ENCODE results near the gene C1QTNF7. TPM values are rescaled to one million over a fixed set of nuclear protein-coding genes. Genes with fewer than 3 reads are reported as not detected.

C1QTNF7 gene
- total RNA-seq, 1 experiment from 2014 or later = not detected

- H3K4me2 ChIP-seq (ENCODE audit: low read length) = no peak overlapping the region
Measured at GRCh38 chr4:15488658-15489470, 61.0 kb downstream of the C1QTNF7 start.

GRCh38 chr4:15489551-15489950, 61.7 kb downstream of the C1QTNF7 start:
- ChIA-PET CTCF (no interaction called here), POLR2A (ENCODE audit: unreplicated experiment) (no interaction called here)
- BruUV-seq (replicated peaks) = no TSS peak
- TF ChIP-seq EZH2 (IDR thresholded peaks at IDR 0.05; ENCODE audit: low read length, unreplicated experiment) (no peak), EZH2phosphoT487 (IDR thresholded peaks at IDR 0.05; ENCODE audit: borderline replicate concordance, low read length) (no peak), CTCF (conservative IDR thresholded peaks at IDR 0.05; ENCODE audit: low read depth, low read length) (no peak)
- ATAC-seq (no peak), DNase-seq (no peak)
- Histone ChIP-seq H3K9me2 (replicated peaks; ENCODE audit: low read length) (no peaks in the 10 kb centered on the region), H3K9me3 (ENCODE audit: low read length) (no peaks in the 10 kb centered on the region), H3F3A (ENCODE audit: low read length, unreplicated experiment) (no peaks in the 10 kb centered on the region), H3K36me3 (ENCODE audit: low read depth, low read length) (peaks cover 3% of the 10 kb centered on the region; the same call in 1 of the 2 replicates), H4K20me1 (ENCODE audit: low read length) (no peaks in the 10 kb centered on the region), H2AFZ (ENCODE audit: low read length) (no peak overlapping the region), H3K4me1 (ENCODE audit: insufficient read depth, low read length) (no peaks in the 10 kb centered on the region), H3K27ac (ENCODE audit: low read length) (no peak overlapping the region), H3K9ac (ENCODE audit: low read length) (no peak overlapping the region), H3K4me2 (ENCODE audit: low read length) (no peak overlapping the region), H3K79me2 (ENCODE audit: low read length) (no peaks in the 10 kb centered on the region), H3K4me3 (ENCODE audit: low read length) (no peak overlapping the region), H3K27me3 (ENCODE audit: low read length) (no peaks in the 10 kb centered on the region)
- intact Hi-C loops (cut with micrococcal nuclease) = no loop called here

More at GRCh38 chr4:15488658-15489470, 61.0 kb downstream of the C1QTNF7 start:
- DNase-seq = no peak
- no peak overlapping the region for H3K4me3 ChIP-seq (ENCODE audit: low read length)
- peaks cover 3% of the 10 kb centered on the region; the same call in 1 of the 2 replicates for H3K36me3 ChIP-seq (ENCODE audit: low read depth, low read length)
- no peaks in the 10 kb centered on the region for H3F3A ChIP-seq (ENCODE audit: low read length, unreplicated experiment)
- no peaks in the 10 kb centered on the region for H3K4me1 ChIP-seq (ENCODE audit: insufficient read depth, low read length)
- no TSS peak for BruUV-seq (replicated peaks)
- no peak overlapping the region for H3K27ac ChIP-seq (ENCODE audit: low read length)
- H3K79me2 ChIP-seq (ENCODE audit: low read length) = no peaks in the 10 kb centered on the region
- intact Hi-C loops (cut with micrococcal nuclease) = no loop called here
- ATAC-seq = no peak
- no peak overlapping the region for H3K9ac ChIP-seq (ENCODE audit: low read length)
- POLR2A ChIA-PET (ENCODE audit: unreplicated experiment) = no interaction called here
- H3K9me2 ChIP-seq (replicated peaks; ENCODE audit: low read length) = no peaks in the 10 kb centered on the region
- H3K9me3 ChIP-seq (ENCODE audit: low read length) = no peaks in the 10 kb centered on the region
- CTCF ChIA-PET = no interaction called here
- H4K20me1 ChIP-seq (ENCODE audit: low read length) = no peaks in the 10 kb centered on the region
- H2AFZ ChIP-seq (ENCODE audit: low read length) = no peak overlapping the region
- H3K27me3 ChIP-seq (ENCODE audit: low read length) = no peaks in the 10 kb centered on the region
- TF ChIP-seq EZH2 (IDR thresholded peaks at IDR 0.05; ENCODE audit: low read length, unreplicated experiment) (no peak), CTCF (conservative IDR thresholded peaks at IDR 0.05; ENCODE audit: low read depth, low read length) (no peak), EZH2phosphoT487 (IDR thresholded peaks at IDR 0.05; ENCODE audit: borderline replicate concordance, low read length) (no peak)

GRCh38 chr4:15493411-15493810, 65.6 kb downstream of the C1QTNF7 start:
- H3K4me3 ChIP-seq (ENCODE audit: low read length) = no peak overlapping the region
- no TSS peak for BruUV-seq (replicated peaks)
- H3K9me2 ChIP-seq (replicated peaks; ENCODE audit: low read length) = no peaks in the 10 kb centered on the region
- H3K79me2 ChIP-seq (ENCODE audit: low read length) = no peaks in the 10 kb centered on the region
- intact Hi-C loops (cut with micrococcal nuclease) = no loop called here
- H3K27me3 ChIP-seq (ENCODE audit: low read length) = no peaks in the 10 kb centered on the region
- H3F3A ChIP-seq (ENCODE audit: low read length, unreplicated experiment) = no peaks in the 10 kb centered on the region
- H4K20me1 ChIP-seq (ENCODE audit: low read length) = no peaks in the 10 kb centered on the region
- H3K4me2 ChIP-seq (ENCODE audit: low read length) = no peak overlapping the region
- no peak overlapping the region for H3K27ac ChIP-seq (ENCODE audit: low read length)
- TF ChIP-seq EZH2 (IDR thresholded peaks at IDR 0.05; ENCODE audit: low read length, unreplicated experiment) (no peak), CTCF (conservative IDR thresholded peaks at IDR 0.05; ENCODE audit: low read depth, low read length) (no peak), EZH2phosphoT487 (IDR thresholded peaks at IDR 0.05; ENCODE audit: borderline replicate concordance, low read length) (no peak)
- ATAC-seq (no peak), DNase-seq (no peak)
- POLR2A ChIA-PET (ENCODE audit: unreplicated experiment) = no interaction called here
- CTCF ChIA-PET = no interaction called here
- peaks cover 3% of the 10 kb centered on the region; the same call in 1 of the 2 replicates for H3K36me3 ChIP-seq (ENCODE audit: low read depth, low read length)
- no peaks in the 10 kb centered on the region for H3K9me3 ChIP-seq (ENCODE audit: low read length)
- no peak overlapping the region for H2AFZ ChIP-seq (ENCODE audit: low read length)
- H3K9ac ChIP-seq (ENCODE audit: low read length) = no peak overlapping the region
- H3K4me1 ChIP-seq (ENCODE audit: insufficient read depth, low read length) = no peaks in the 10 kb centered on the region

Measured in PC-3 (cell line).